DMS79 treated with DMSO at 0.1 percent for 48 hours (cell line): ENCODE measurements around the gene NTRK2.

Experiments used
- DNase-seq: peaks from one replicate; lab custom pipeline; 2025; lab: John Stamatoyannopoulos, UW

The NTRK2 gene

DNA sequence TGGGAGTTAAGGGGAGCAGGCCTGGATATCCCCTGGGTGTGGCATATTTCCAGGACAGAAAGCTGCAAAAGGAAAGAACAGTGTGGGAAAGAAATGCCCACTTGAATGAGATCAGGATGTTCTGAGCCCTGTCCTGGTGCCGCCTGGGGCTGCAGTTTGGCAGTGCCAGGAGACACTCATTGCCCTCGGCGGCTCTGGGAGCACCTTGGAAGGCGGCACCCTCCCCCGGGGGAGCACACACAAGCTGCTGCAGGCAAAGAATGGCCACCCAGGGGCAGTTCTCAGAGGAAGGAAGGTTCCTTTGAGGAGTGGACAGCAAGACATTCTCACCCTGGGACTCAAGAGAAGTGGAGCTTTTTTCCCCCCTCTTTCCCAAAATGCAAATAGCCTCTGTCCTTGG, 305.3 kb downstream of the NTRK2 start:
- DNase-seq: no peak

DNA sequence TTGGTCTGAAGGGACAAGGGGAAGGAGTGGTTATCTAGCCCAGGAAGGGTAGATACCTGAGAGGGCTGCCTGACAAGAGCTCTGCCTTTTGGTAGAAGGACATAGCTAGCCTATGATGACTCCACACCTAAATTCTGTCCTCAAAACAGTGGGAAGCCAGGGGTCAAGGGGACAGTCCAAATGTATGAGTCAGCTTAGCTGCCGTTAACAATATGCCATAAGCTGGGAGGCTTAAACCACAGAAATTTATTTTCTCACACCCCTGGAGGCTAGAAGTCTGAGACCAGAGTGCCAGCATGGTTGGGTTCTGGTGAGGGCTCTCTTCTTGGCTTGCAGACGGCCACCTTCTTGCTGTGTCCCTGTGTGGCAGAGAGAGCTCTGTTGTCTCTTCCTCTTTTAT, 306.4 kb downstream of the NTRK2 start:
- no peak for DNase-seq

DNA sequence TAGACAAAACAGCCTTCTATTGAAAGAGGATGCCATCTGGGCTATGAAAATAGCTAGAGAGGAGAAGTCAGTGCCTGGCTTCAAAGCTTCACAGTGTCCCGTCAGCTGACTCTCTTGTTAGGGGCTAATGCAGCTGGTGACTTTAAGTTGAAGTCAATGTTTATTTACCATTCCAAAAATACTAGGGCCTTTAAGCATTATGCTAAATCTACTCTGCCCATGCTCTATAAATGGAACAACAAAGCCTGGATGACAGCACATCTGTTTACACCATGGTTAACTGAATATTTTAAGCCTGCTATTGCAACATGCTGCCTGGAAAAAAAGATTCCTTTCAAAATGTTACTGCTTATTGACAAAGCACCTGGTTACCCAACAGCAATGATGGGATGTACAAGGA, 309.1 kb downstream of the NTRK2 start:
- no peak for DNase-seq

DNA sequence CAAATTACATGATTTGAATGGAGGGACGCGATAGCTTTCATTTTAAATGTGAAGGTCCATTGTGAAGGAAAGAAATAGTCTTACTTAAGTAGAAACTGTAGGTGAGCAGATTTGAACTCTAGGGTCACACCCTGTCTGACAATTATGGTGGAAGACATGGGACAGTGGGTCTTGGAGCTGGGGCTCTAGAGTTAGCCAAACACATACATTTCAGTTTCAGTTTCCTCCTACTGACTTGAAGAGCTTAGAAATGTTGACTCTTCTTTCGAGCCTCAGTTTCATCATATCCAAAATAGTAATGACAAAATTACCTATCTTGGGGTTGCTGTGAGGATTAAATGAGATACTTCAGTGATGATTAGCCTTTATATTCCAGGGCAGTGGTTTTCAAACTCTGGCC, 314.2 kb downstream of the NTRK2 start:
- DNase-seq: no peak

DNA sequence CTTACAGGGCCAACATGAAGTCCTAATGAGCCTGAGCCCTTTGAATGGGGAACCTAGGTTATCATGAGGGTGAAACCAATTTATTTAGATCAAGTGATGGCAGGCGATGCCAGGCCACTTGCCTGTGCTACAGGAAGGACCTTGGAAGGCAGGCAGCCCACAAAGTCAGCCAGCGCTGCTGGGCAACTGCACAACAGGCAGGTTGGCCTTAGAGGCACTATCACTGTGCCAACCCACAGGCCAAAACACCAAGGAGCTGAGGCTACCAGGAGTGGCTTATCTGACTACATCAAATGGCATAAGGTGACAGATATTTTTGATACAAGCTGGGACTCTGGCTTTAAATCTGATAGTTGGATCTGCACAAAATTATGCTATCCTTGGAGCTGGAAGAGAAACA, 319.1 kb downstream of the NTRK2 start:
- DNase-seq: no peak

DNA sequence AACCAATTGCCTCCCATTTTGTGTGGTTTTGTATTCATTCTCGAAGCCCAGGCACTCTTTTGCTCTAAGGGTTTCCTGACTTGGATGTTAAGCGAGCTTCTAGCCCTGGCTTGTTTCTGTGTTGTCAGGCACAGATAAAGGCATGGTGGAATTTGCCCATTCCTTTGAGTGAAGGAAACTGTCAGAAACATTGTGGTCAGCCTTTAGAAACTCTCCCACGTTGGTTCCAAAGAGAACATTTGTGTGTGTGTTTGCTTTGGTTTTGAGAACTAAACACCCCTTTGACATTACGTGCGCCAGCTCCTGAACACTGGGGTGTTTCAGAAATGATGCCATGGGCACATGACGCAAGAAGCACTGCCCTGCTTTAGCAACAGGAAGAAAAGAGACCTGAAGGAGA, 320.9 kb downstream of the NTRK2 start:
- no peak for DNase-seq

DNA sequence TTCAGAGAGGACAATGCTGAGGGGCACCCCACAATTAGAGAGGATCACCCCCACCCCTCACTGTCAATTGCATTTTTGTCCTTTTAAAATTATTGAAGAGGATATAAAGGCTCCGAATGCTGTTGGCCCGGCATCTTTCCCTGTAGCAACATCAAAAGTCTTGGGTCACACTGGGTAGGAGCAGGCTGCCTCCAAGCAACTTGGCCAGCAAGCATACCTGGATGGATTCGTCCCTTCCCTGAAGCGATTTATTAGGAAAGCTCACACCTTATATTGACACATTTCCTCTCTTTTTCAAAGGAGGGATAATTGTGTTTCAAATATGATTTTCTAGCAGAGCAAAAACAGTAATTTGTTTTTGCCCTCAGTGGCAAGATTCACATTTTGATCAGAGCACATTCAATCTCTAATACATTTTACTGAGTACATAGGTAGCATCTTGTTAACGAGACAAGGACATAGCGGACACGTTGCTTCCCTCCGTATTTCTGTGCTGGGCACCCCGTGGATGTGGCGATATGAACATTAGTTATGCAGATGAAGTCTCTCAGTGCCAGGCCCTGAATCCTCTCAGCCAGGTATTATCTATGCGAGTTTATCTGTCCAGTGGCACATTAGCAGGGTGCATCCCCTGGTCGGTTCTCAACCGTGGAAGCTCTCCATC, 321.5 kb downstream of the NTRK2 start:
- DNase-seq: no peak

DNA sequence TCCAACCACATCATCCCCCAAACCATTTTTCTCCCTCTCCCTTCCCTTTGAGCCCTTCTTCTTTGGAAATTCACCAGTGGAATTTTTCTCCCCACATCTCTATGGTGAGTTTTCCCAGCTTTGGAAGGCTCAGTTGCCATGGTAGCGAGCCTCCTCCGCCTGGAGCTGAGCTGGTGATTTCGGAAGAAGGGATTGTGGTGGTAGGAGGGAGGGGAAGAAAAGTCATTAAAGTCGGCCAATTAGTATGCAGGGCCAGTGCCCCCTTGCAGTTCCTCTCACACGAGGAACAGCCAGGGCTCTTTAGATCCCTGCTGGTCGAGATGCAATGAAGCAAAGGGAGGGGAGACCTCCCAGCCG, 322.0 kb downstream of the NTRK2 start:
- DNase-seq: no peak

DNA sequence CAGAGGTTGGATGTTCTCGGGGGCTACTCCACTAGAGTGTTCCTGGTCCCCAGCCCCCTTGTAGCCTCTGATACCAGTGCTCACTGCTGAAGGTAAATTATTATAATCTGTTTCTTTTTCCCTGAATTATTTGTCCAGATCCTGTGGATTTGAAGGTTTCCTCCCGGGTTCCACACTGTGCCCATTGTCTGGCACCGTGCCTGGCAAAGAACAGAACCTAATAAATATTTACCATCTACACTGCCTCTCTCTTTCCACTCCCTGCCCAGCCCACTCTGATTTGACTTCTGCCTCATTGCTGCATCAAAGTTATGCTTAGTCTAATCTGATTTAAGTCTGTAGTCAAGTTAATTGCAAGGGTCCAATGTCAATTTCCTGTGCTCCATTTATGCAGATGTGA, 322.9 kb downstream of the NTRK2 start:
- no peak for DNase-seq

DNA sequence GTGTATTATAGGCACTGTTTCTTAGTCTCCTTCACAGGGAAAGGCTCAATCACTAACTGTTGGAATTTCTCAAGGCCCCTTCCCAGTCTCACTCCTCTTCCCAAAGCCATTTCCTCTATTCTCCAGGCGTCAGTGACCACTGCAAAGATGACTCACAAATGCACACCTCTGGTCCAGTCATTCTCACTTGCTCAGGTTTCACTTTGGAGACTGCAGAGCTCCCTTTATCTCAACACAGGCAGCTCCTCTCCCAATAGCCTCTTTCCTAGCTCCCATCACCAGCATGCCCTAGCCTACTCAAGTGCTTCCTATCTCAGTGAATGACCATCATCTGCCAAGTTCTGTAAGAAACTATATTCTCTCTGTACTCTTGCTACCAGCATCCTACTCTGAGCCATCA, 323.6 kb downstream of the NTRK2 start:
- DNase-seq: no peak

DNA sequence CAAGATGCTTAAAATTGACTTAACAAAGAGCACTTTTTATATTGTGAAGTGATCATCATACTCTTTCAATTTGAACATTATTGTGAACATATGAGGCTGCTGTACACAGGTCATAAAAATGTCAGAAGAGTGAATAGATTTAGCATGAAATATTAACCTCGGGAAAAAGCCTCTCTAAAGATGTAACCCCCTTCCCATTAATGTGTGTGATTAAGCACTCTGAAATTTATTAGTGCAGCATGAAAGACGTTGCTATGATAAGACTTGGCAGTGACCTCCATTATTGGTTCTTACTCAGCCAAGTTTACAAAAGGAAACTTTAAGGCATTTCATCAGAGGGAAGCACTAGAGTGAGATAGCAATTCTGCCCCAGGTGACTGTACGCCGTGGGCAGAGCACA, 326.5 kb downstream of the NTRK2 start:
- peak; percentile 5 for DNase-seq

DNA sequence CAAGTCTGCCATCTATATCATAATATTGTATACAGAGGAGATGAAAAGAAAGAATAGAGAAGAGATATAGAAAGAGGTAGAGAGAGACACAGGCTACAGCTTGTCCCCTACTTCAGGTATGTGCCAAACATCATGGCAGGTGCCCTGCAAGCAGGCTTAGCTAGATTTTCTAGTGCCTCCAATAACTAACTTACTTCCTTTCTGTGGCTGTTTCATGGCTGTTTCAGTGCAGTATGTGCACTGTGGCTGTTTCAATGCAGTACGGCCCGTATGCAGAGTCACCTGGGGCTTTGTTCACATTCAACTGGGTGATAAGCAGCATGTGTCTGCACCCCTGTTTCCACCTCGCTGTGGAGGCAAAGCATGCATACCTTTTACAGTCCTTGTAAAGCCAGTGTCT, 327.2 kb downstream of the NTRK2 start:
- DNase-seq: no peak

DNA sequence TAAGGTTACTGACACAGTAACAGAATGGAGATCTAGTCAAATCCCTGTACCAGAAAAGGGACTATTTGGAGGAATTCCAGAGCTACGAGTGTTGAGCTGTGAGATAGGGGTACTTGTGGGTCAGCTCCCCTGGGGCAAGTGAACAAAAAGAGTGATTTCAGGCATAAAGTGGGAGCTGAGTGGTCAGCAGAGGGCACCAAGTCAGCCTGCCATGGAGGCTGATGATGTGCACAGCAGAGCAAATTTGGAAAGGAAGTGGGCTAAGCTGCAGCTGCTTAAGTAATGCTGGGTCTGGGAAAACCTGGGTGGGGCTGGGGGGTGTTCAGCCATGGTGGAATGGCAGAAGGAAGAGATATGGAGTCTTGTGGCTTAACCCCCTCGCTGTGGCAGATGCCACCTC, 327.9 kb downstream of the NTRK2 start:
- no peak for DNase-seq

DNA sequence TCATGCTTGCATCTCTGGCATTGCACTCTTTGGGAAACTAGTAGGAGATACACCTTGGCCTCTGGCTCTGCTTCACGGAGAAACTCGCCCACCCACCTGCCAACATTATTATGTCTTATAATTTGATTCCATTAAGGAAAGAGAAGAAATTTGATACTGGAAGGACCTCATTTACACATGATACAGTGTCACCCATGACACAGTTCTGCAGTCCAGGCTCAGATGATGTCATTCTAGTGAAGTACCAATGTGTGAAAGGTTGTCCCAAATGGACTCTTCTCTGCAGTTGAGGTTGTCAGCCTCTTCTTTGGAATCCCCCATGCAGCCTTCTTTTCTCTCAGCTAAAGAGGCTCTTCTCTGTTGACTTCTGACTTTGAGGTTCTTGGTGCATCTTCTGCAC, 329.1 kb downstream of the NTRK2 start:
- no peak for DNase-seq

DNA sequence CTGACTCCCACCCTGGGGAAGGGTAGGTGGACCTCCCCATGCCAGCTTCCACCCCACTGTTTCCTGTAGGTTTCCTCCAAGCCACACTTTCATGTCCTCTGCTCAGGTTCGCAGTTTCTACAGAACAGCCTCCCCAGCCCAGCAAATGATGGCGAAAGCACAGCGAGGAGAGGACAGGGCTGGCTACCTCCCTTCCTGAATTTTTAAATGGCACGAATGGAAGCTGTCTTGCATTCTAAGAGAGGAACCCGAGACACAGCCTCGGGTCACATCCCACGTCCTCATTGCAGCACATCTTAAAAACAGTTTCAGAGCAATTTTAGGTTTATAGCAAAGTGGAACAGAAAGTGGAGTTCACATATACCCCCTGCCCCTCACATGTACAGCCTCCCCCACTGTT, 330.3 kb downstream of the NTRK2 start:
- no peak for DNase-seq

DNA sequence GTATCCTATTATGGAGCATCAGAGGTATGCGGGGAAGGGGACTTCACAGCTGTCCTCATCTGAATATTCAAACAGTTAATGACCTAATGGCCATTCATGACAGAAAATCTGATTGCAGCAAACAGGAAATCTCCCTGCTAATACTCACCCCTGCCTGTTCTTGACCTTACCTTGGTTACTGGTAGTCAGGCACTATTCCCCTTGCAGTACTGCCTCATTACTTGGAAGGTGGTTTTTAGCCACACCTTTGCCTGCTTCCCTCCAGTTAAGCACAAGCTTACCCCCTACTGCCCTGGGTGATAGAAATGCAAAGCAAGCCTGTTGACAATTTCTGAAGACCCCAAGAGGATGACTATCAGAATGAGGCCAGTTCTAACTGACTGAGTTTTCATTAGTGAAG, 332.4 kb downstream of the NTRK2 start:
- no peak for DNase-seq

DNA sequence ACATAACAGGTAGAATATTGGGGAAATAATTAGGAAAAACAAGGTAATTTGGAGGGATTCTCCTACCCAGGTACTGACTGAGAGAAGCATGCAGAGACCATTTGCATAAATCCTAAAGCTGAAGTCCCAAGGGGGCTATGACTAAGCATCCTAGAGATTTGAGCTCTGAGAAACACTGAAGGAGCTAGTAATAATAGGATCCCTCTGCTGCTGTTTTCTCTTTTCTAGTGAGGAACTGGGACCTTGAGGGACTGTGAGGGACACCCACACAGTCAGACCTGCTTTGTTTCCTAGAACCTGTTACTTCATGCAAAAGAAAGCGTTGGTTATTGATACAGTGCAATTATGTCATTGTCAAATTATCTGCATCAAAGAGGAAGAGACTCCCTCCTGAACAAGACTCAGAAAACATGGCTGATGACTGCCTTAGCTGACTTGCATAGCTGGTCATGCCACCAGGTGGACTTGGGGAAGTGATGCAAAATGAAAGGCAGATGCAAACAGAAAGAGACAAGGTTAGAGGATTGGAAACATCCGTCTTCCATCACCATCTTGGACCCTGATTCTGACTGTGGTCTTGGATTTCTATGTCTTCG, 335.4 kb downstream of the NTRK2 start:
- DNase-seq: no peak

DNA sequence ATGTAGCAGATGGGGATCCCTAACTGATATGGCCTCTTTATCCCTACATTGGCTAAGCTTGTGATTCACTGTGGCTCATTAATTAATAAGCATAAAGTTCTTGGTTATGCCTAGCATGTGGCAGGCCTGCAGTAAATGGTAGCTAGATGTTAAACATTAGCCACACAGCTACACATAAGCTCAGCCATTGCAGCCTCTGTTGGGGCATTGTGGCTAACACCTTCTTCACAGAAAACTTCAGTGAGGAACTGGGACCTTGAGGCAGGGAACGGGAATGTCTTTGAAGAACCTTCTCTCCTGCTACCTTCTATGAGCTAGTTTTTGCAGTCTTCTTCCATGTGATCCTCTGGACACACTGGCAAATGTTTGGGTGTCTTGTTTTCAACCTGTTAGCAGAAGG, 338.2 kb downstream of the NTRK2 start:
- DNase-seq: no peak

DNA sequence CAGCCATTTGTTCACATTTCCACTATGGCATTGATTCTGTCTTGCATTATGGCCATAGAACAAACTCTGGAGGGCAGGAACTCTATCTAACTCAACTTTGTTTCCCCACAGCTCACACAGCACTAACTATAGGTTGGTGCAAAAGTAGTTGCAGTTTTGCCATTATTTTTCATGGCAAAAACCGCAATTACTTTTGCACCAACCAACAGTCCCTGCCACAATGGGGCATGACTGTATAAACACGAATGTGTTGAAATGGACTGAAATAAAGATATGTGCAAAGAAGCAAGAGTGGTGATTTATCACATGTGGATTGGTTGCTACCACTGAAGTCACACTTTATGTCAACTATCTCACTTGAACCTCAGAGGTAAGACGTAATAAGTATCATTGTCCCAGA, 338.7 kb downstream of the NTRK2 start:
- no peak for DNase-seq

DNA sequence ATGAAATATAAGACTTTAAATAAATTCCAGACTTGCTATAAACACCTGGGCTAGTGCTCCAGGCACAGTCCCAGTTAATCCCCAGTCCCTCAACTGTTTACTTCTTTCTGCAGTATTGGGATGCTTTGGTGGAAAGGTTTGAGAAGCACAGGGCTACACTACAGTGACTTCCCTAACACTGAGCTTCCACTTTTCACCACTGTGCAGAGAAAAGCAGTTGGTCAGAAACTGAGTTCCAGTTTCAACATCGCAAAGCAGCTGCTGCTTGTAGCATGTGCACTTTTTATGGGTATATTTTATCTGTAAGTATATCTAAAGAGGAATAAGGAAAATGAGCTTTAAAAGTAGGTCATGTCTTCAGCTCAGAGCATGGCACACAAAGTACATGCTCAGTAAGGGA, 339.7 kb downstream of the NTRK2 start:
- no peak for DNase-seq

DNA sequence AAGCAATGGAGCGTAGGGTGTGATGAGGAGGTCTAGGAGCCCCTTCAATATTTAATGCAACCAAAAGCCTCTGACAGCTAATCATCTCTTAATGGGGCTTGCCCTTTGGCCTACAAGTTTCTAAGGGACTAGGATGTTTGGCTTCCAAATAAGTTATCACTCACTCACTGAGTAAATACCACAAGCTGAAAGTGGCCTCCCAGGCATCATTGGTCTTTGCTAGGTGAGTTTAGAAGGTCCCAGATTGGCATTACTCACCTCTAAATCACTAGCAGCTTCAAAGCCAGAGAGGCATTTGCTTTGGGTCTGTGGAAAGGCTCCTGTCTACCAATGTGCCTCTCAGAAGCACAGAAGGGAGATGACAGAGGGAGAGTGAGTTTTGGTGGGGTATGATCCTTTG, 344.2 kb downstream of the NTRK2 start:
- DNase-seq: no peak

DNA sequence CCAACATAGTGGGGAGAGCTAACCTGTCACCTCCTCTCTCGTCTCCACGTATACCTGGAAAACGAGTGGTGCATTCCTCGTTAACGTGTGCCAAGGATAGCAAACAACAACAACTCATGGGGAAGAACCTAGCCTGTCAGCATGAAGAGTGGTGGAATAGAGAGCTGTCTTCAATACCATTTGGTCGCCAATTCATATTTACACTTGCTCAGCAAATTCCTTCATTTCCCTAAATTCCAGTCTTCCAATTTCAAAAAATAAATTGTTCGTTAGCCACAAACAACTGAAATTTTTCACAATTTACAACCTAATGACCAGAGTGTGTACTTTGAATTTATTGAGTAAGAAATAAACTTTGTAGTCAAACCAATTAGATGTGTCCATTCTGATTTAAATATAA, 344.8 kb downstream of the NTRK2 start:
- no peak for DNase-seq

DNA sequence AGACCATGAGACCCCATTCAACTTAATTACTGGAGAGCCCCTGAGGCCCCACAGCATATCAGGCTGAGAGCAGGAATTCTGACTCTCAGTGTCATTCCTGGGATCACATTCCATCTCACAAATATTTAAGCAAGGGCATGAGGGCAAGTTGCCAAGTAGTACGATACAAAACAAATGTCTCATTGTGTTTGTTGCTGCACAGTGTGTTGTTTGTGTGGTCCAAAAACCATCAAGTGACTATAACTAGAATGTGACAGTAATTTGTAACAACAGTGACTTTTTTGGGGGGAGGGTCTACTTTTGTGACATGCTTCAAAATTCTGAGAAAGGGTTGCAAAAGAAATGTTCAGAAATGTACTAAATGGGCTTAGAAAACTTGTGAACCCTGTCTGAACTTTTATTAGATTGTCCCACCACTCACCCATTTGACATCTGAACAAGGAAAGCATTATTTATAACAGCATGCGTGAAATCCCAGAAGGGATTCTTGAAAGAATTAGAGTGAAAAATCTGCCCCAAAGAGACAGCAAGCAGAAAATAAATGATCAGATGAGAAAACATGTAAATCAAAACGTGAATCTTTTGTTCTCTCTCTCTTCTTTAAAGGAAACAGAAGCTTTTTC, 347.0 kb downstream of the NTRK2 start:
- DNase-seq: no peak

DNA sequence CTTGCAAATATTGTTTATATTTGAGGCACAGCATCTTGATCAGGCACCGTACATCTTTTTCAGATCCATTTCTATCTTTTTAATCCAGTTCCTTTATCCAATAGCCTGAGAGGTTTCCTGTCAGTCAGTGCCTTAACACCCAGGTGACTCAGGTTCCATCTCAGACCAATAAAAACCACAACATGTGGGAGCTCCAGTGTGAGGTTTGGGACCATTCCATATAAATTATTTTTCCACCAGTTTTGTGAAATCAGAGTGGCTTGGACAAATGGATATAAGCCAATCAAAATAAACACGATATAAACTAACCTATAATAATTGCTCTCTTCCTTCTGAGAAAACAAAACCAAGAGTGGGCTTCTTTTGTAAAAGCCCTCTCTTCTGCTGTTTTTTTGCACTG, 351.3 kb downstream of the NTRK2 start:
- DNase-seq: no peak
